Central memory CD4-positive, alpha-beta T cell (primary cell): ENCODE measurements around the gene ALDH1L1.

Experiments
- DNase-seq: peaks from one replicate; pipeline ENCODE4 v3.0.0; 2022
- total RNA-seq, 3 experiments: gene quantifications; one replicate each; lab custom pipeline; 2026; lab: John Stamatoyannopoulos, UW

Gene ALDH1L1
- total RNA-seq: 0 reads per million in 3 experiments

- no peak for DNase-seq
Observed at GRCh38 chr3:126180477-126181397, at the start of gene ALDH1L1. TSS of gene ALDH1L1 (minus strand) at chr3:126180586. CDS start at chr3:126160979, 19,607 bp downstream.

DNA sequence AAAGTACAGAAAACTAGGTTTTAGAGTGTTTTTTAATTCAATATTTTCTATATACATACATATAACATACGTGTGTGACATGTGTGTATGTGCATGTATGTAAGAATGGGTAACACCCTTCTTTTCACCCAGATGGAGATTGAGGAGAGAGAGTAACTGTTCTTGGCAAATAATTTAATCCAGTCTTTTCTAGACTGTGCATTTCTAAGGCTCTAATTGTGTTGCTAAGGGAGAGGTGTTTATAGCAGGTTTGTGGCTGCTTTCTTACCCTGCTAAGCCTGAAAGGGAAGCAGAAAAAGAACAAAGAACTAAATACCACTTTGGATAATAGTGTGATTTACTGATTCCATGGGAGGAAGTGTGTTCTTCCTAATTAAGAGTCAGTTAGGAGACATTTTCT lies 46.0 kb upstream of the ALDH1L1 start:
- DNase-seq: no peak

GRCh38 chr3:126216416-126216815 lies 36.0 kb upstream of the ALDH1L1 start:
- DNase-seq: no peak

GRCh38 chr3:126213379-126214028 lies 33.1 kb upstream of the ALDH1L1 start:
- no peak for DNase-seq

- no peak for DNase-seq
Observed at GRCh38 chr3:126212620-126213378, 32.4 kb upstream of the ALDH1L1 start.

GRCh38 chr3:126212250-126212619 lies 31.8 kb upstream of the ALDH1L1 start:
- no peak for DNase-seq

DNA sequence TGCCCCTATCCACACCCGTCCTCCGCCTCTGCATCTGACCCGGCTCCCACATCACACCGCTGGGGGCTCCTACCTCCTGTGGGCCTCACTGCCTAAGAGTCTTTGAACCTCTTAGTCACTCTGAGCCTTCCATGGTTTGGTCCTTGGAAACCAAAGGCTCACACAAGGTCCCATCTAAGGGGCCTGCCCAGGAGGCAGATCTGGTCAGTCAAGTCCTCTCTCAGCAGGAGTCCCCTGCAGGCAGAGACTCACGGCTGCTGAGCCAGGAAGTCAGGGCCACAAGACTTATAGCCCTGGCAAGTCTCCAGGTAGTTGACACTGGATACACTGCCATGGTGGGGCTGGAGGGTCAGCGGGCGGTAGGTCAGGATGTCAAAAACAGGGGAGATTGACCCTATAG lies 31.2 kb upstream of the ALDH1L1 start:
- no peak for DNase-seq

- no peak for DNase-seq
Observed at GRCh38 chr3:126210606-126211005, 30.2 kb upstream of the ALDH1L1 start.

DNA sequence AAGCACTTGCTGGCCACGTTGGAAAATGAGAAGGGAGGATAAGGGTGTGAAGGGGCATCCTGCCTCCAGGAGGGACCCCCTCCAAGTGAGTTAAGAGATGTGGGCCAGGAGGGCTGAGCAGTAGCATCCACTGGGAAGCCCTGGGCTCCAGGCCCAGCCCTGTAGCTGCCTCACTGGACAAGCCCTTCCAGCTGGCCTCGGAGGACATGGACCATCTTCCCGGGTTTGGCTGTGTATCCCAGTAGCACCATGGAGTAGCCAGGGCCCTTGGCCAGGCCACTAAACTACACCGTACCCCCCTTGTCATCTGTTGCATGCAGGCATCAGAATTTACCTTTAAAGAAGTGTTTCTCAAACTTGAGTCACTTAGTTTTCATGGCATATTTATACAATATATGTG lies 29.4 kb upstream of the ALDH1L1 start:
- DNase-seq: no peak

DNA sequence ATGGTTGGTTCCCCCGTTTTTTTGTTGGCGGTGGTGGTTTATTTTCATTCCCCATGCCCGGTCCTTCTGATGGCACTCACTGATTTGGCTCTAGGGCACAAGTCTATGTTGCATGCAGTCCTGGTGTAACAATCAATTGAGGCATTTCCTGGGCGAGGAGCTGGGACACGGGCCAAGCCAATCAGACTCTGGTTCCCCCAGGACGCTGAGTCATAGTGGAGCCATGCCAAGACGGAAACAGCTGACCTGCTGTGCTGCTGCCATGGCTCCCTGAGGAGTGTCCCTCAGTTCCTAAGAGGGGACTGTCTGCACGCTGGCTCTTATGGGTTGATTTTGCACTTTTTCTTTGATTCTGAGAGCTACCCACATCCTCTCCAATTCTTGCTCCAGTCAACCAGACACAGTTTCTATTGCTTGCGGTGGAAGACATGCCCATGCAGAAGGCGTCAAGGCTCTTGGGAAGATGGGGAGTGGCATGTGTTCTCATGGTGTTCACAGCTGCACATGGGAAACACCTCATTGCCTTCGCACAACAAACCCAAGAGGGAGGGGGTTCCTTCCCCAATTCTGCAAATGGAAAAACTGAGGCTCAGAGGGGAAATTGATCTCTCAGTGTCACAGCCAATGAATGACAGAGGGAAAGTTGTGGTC lies 28.3 kb upstream of the ALDH1L1 start:
- DNase-seq: no peak

- no peak for DNase-seq
Observed at GRCh38 chr3:126208182-126208581, 27.8 kb upstream of the ALDH1L1 start.

DNA sequence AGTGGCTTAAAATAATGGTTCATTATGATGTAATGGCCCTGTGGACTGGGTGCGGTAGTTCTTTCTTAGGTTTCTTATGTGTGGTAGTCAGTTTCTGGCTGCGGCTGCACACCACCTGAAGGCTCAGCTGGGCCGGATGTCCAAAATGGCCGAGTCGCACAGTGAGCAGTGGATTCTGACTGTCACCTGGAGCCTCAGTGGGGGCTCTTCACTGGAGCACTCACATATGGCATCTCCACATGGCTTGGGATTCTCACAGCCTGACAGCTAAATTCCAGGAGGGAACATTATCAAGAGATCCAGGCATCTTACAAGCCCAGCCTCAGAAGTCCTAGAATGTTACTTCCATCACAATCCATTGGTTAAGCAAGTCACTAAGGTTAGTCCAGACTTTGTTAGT lies 26.8 kb upstream of the ALDH1L1 start:
- DNase-seq: no peak

GRCh38 chr3:126205717-126206655 lies 25.6 kb upstream of the ALDH1L1 start:
- DNase-seq: no peak

- no peak for DNase-seq
Observed at GRCh38 chr3:126202680-126203079, 22.3 kb upstream of the ALDH1L1 start.

- DNase-seq: no peak
Observed at GRCh38 chr3:126202276-126202675, 21.9 kb upstream of the ALDH1L1 start.

- no peak for DNase-seq
Observed at GRCh38 chr3:126201168-126201567, 20.8 kb upstream of the ALDH1L1 start.

DNA sequence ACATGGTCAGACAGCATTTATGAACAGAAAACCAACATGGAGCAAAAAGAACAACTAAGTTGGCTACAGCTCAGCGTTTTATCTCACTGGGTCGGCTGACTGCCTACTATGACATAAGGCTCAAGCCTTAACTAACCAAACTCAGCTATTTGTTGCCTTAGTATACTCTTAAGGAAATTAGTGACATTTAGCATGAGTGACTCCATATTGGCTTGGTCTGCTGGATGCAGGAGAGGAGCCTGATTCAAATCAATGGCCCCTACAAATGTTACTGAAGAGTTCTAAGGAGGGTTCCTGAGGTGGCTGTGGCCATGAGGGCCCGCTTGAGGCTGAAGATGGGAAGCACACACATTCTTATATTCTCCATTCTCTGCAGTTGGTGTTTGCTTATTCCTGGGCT lies 20.1 kb upstream of the ALDH1L1 start:
- no peak for DNase-seq

DNA sequence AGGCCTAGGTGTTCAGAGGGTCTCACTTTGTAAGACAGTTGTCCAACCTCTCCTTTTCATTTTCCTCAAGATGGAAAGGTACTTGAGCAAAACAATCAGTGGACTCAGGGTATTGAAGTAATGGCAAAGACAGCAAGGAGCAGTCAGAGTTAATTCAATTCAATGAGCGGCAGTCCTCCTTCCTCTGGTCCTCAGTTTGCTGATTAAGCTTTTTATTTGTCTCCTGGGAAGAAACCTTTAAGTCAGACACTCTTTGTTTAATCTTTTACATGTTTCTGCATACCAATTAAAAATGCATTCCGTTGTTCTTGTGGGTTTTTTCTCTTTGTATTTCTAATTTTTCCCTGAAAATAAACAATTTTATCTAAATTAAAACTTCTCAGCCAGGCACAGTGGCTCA lies 18.9 kb upstream of the ALDH1L1 start:
- DNase-seq: no peak

GRCh38 chr3:126197854-126198584 lies 17.6 kb upstream of the ALDH1L1 start:
- DNase-seq: no peak

- DNase-seq: no peak
Observed at GRCh38 chr3:126197343-126197742, 17.0 kb upstream of the ALDH1L1 start.

- DNase-seq: no peak
Observed at GRCh38 chr3:126194713-126195305, 14.4 kb upstream of the ALDH1L1 start.
